ENCODE measurements around the gene HOXA10.

The HOXA10 gene

GRCh38 chr7:27189997-27190748 lies 16.1 kb upstream of the HOXA10 start:
- no peak for DNase-seq

GRCh38 chr7:27189295-27189996 lies 15.3 kb upstream of the HOXA10 start:
- no peak for DNase-seq

- no peak for DNase-seq
Observed at GRCh38 chr7:27188386-27189294, 14.5 kb upstream of the HOXA10 start.

- DNase-seq, result no peak
Observed at GRCh38 chr7:27187475-27188385, 13.6 kb upstream of the HOXA10 start.

GRCh38 chr7:27186668-27187474 lies 12.8 kb upstream of the HOXA10 start:
- no peak for DNase-seq

GRCh38 chr7:27185854-27186667 lies 11.9 kb upstream of the HOXA10 start:
- DNase-seq, result no peak

GRCh38 chr7:27185013-27185853 lies 11.1 kb upstream of the HOXA10 start, which contains the start of gene HOXA11:
Gene HOXA11 (minus strand): TSS chr7:27185232. CDS start chr7:27185144, 88 bp downstream.
- no peak for DNase-seq

- no peak for DNase-seq
Observed at GRCh38 chr7:27184337-27185012, 10.4 kb upstream of the HOXA10 start.

- no peak for DNase-seq
Observed at GRCh38 chr7:27183682-27184336, 9.7 kb upstream of the HOXA10 start.

- no peak for DNase-seq
Observed at GRCh38 chr7:27182861-27183681, 9.0 kb upstream of the HOXA10 start.

GRCh38 chr7:27182285-27182841 lies 8.2 kb upstream of the HOXA10 start:
- no peak for DNase-seq

GRCh38 chr7:27181795-27182275 lies 7.7 kb upstream of the HOXA10 start:
- DNase-seq, result no peak

GRCh38 chr7:27180431-27181420 lies 6.6 kb upstream of the HOXA10 start:
- DNase-seq, result no peak

- no peak for DNase-seq
Observed at GRCh38 chr7:27179503-27180430, 5.6 kb upstream of the HOXA10 start.
